Naive thymus-derived CD8-positive, alpha-beta T cell (primary cell): ENCODE results near the gene CD58. TPM values are rescaled to one million over a fixed set of nuclear protein-coding genes. Genes with fewer than 3 reads are reported as not detected.

ENCODE experiments used
- ATAC-seq, 2 donors: fragments of 150-1000 bp; cut with Tn5 transposase in 1 of 2; sonication (Bioruptor Pico), chemical (Tn5 transposase) in 1 of 2; 1 replicate in 1 of 2; 2 replicates in 1 of 2; pipeline ENCODE4 v1.10.0; 2021; ENCODE audit warnings: mild to moderate bottlenecking in 2 of 2, moderate library complexity in 2 of 2
- POLR2A ChIA-PET: fragments of 350-600 bp; sonication (Branson Sonifier 250); formaldehyde crosslinking; loops from one replicate; lab custom pipeline; 2021; ENCODE audit warnings: antibody characterized with exemption; lab: Charles Lee
- DNase-seq, 10 donors: peaks; one replicate each; pipeline versions ENCODE4 v3.0.0 to v3.0.0-alpha.2; 2020 to 2022
- H3K27ac Mint-ChIP-seq, 10 donors: one replicate each; pipeline ENCODE4 v1.8.0; 2020 to 2022; ENCODE audit warnings: mild to moderate bottlenecking in 10 of 10, mixed read lengths in 10 of 10, moderate library complexity in 4 of 10, inconsistent platforms in 1 of 10
- H3K27me3 Mint-ChIP-seq, 5 donors: one replicate each; pipeline ENCODE4 v1.8.0; 2021 to 2022; ENCODE audit warnings: mixed read lengths in 5 of 5
- H3K36me3 Mint-ChIP-seq, 3 donors: one replicate each; pipeline ENCODE4 v1.8.0; 2020 to 2022; ENCODE audit warnings: mixed read lengths in 3 of 3, mild to moderate bottlenecking in 2 of 3, inconsistent platforms in 1 of 3
- H3K4me1 Mint-ChIP-seq, 4 donors: one replicate each; pipeline ENCODE4 v1.8.0; 2021 to 2022; ENCODE audit warnings: mixed read lengths in 4 of 4
- H3K4me3 Mint-ChIP-seq, 10 donors: one replicate each; pipeline ENCODE4 v1.8.0; 2020 to 2022; ENCODE audit warnings: mild to moderate bottlenecking in 10 of 10, mixed read lengths in 10 of 10, moderate library complexity in 6 of 10, inconsistent platforms in 1 of 10
- H3K9me3 Mint-ChIP-seq, 9 donors: one replicate each; pipeline ENCODE4 v1.8.0; 2020 to 2022; ENCODE audit warnings: mixed read lengths in 9 of 9, mild to moderate bottlenecking in 3 of 9, inconsistent platforms in 1 of 9, moderate library complexity in 1 of 9
- polyA plus RNA-seq, 3 donors: library from polyadenylated mRNA; unstranded; fragments of 300-500 nt; fragmentation: Illumina TruSeq; gene quantifications; one replicate each; pipeline ENCODE4 v1.2.3, GENCODE V29; 2021
- total RNA-seq, 8 experiments: library from RNA in 2 of 8; stranded (reverse) in 2 of 8; gene quantifications; one replicate each; pipeline ENCODE4 v1.2.3 and lab custom pipeline; 2021 to 2026

The CD58 gene
- total and polyA plus RNA-seq, 5 experiments from 2014 or later = 1.7 to 16.0 (median 4.8) TPM

GRCh38 chr1:116477429-116477828 lies 93.4 kb downstream of the CD58 start:
- peaks cover 0 to 2% (median 0%) of the 10 kb centered on the region in 3 donors for H3K36me3 Mint-ChIP-seq
- ATAC-seq = no peak

GRCh38 chr1:116476321-116476720 lies 94.5 kb downstream of the CD58 start:
- no peak for ATAC-seq
- POLR2A ChIA-PET = no interaction called here

More at GRCh38 chr1:116477429-116477828, 93.4 kb downstream of the CD58 start:
- Mint-ChIP-seq H3K4me3 (no peak overlapping the region), H3K9me3 (no peaks in the 10 kb centered on the region), H3K4me1 (no peaks in the 10 kb centered on the region), H3K27me3 (no peaks in the 10 kb centered on the region), H3K27ac (no peak overlapping the region)
- POLR2A ChIA-PET = no interaction called here
- no peak for DNase-seq

GRCh38 chr1:116475850-116476218 lies 95.0 kb downstream of the CD58 start:
- POLR2A ChIA-PET = no interaction called here
- Mint-ChIP-seq H3K9me3 (no peaks in the 10 kb centered on the region), H3K27me3 (peaks cover 0 to 5% (median 0%) of the 10 kb centered on the region in 5 donors), H3K36me3 (peaks cover 0 to 2% (median 0%) of the 10 kb centered on the region in 3 donors), H3K4me1 (peaks cover 0 to 1% (median 0%) of the 10 kb centered on the region in 4 donors), H3K4me3 (no peak overlapping the region), H3K27ac (no peak overlapping the region)
- DNase-seq = no peak
- ATAC-seq = no peak

More at GRCh38 chr1:116476321-116476720, 94.5 kb downstream of the CD58 start:
- Mint-ChIP-seq H3K27ac (no peak overlapping the region), H3K36me3 (peaks cover 0 to 2% (median 0%) of the 10 kb centered on the region in 3 donors), H3K27me3 (peaks cover 0 to 5% (median 0%) of the 10 kb centered on the region in 5 donors), H3K4me1 (peaks cover 0 to 1% (median 0%) of the 10 kb centered on the region in 4 donors), H3K4me3 (no peak overlapping the region), H3K9me3 (no peaks in the 10 kb centered on the region)
- no peak for DNase-seq

- peaks cover 0 to 2% (median 0%) of the 10 kb centered on the region in 3 donors for H3K36me3 Mint-ChIP-seq
Measured at GRCh38 chr1:116474921-116475849, 95.6 kb downstream of the CD58 start.

GRCh38 chr1:116472431-116472961 lies 98.3 kb downstream of the CD58 start:
- Mint-ChIP-seq H3K9me3 (no peaks in the 10 kb centered on the region), H3K27me3 (peaks cover 0 to 5% (median 0%) of the 10 kb centered on the region in 5 donors), H3K27ac (peak overlapping the region in 1 of 10 donors; percentile 5), H3K36me3 (peaks cover 0 to 2% (median 0%) of the 10 kb centered on the region in 3 donors), H3K4me3 (no peak overlapping the region), H3K4me1 (peaks cover 0 to 1% (median 0%) of the 10 kb centered on the region in 4 donors)
- ATAC-seq (no peak), DNase-seq (no peak)
- POLR2A ChIA-PET = no interaction called here

More at GRCh38 chr1:116474921-116475849, 95.6 kb downstream of the CD58 start:
- no peak overlapping the region for H3K27ac Mint-ChIP-seq
- no peak for ATAC-seq
- no peak for DNase-seq
- H3K4me3 Mint-ChIP-seq = no peak overlapping the region
- peaks cover 0 to 5% (median 0%) of the 10 kb centered on the region in 5 donors for H3K27me3 Mint-ChIP-seq
- H3K9me3 Mint-ChIP-seq = no peaks in the 10 kb centered on the region
- POLR2A ChIA-PET = no interaction called here
- peaks cover 0 to 1% (median 0%) of the 10 kb centered on the region in 4 donors for H3K4me1 Mint-ChIP-seq

- Mint-ChIP-seq H3K4me3 (no peak overlapping the region), H3K36me3 (no peaks in the 10 kb centered on the region), H3K27ac (no peak overlapping the region), H3K9me3 (no peaks in the 10 kb centered on the region), H3K4me1 (peaks cover 0 to 1% (median 0%) of the 10 kb centered on the region in 4 donors), H3K27me3 (peaks cover 0 to 11% (median 2%) of the 10 kb centered on the region in 5 donors)
- POLR2A ChIA-PET = no interaction called here
- DNase-seq = no peak
- no peak for ATAC-seq
Measured at GRCh38 chr1:116471241-116471640, 99.6 kb downstream of the CD58 start.

- H3K36me3 Mint-ChIP-seq = no peaks in the 10 kb centered on the region
- H3K4me1 Mint-ChIP-seq = peaks cover 0 to 1% (median 0%) of the 10 kb centered on the region in 4 donors
- H3K9me3 Mint-ChIP-seq = no peaks in the 10 kb centered on the region
- no peak for DNase-seq
- no peak overlapping the region for H3K27ac Mint-ChIP-seq
- peaks cover 2 to 15% (median 5%) of the 10 kb centered on the region in 5 donors for H3K27me3 Mint-ChIP-seq
- no peak for ATAC-seq
- H3K4me3 Mint-ChIP-seq = no peak overlapping the region
- POLR2A ChIA-PET = no interaction called here
Measured at GRCh38 chr1:116470671-116471070, 100.2 kb downstream of the CD58 start.

- H3K9me3 Mint-ChIP-seq = no peaks in the 10 kb centered on the region
- H3K27ac Mint-ChIP-seq = peak overlapping the region in 1 of 10 donors; percentile 44
- H3K36me3 Mint-ChIP-seq = no peaks in the 10 kb centered on the region
- no peak overlapping the region for H3K4me3 Mint-ChIP-seq
- POLR2A ChIA-PET = no interaction called here
- DNase-seq (no peak), ATAC-seq (no peak)
- H3K27me3 Mint-ChIP-seq = peaks cover 2 to 18% (median 10%) of the 10 kb centered on the region in 5 donors
- peaks cover 0 to 1% (median 0%) of the 10 kb centered on the region in 4 donors for H3K4me1 Mint-ChIP-seq
Measured at GRCh38 chr1:116466810-116467557, 103.8 kb downstream of the CD58 start.

- Mint-ChIP-seq H3K4me1 (no peaks in the 10 kb centered on the region), H3K36me3 (no peaks in the 10 kb centered on the region), H3K27ac (peak overlapping the region in 1 of 10 donors; percentile 44), H3K9me3 (no peaks in the 10 kb centered on the region), H3K27me3 (peaks cover 2 to 14% (median 10%) of the 10 kb centered on the region in 5 donors), H3K4me3 (no peak overlapping the region)
- ATAC-seq (no peak), DNase-seq (no peak)
- POLR2A ChIA-PET = no interaction called here
Measured at GRCh38 chr1:116465845-116466685, 104.8 kb downstream of the CD58 start.

- ATAC-seq (no peak), DNase-seq (no peak)
- POLR2A ChIA-PET = no interaction called here
- Mint-ChIP-seq H3K36me3 (no peaks in the 10 kb centered on the region), H3K4me1 (no peaks in the 10 kb centered on the region), H3K27me3 (peaks cover 2 to 14% (median 10%) of the 10 kb centered on the region in 5 donors), H3K4me3 (no peak overlapping the region), H3K9me3 (no peaks in the 10 kb centered on the region), H3K27ac (no peak overlapping the region)
Measured at GRCh38 chr1:116465477-116465844, 105.4 kb downstream of the CD58 start.
